Endothelial cell of umbilical vein (primary cell): ENCODE data around the gene FAM180B. TPM values are rescaled to one million over a fixed set of nuclear protein-coding genes. Genes with fewer than 3 reads are reported as not detected.

ENCODE experiments used
- BruUV-seq: library from RNA; stranded (reverse); fragments of 400-500 nt; replicated peaks from 2 replicates; lab custom pipeline; 2021; lab: Mats Ljungman, UMichigan
- CTCF ChIA-PET: fragments of 300-600, 350-600 bp; sonication (Branson Sonifier 250); formaldehyde crosslinking; loops from one replicate; lab custom pipeline; 2021; ENCODE audit warnings: antibody characterized with exemption, inconsistent platforms; lab: Charles Lee
- POLR2A ChIA-PET: fragments of 300-600, 350-600 bp; sonication (Branson Sonifier 250); formaldehyde crosslinking; loops from one replicate; lab custom pipeline; 2021; ENCODE audit warnings: antibody characterized with exemption, inconsistent platforms; lab: Charles Lee
- DNase-seq: peaks from one replicate; pipeline ENCODE4 v3.0.0-alpha.2; 2011; ENCODE audit warnings: low read depth, low spot score
- FAIRE-seq: peaks from 2 replicates; lab custom pipeline; 2011; peaks lifted over from hg19 to GRCh38; lab: Jason Lieb, UNC
- H2AFZ ChIP-seq: 2 replicates; pipeline ENCODE4 v1.6.0; 2012; ENCODE audit warnings: low read depth, low read length, control low read depth, inconsistent platforms
- H3K27ac ChIP-seq: 2 replicates; pipeline ENCODE4 v1.5.1; 2011; ENCODE audit warnings: low read depth, mild to moderate bottlenecking, control low read depth, low read length, moderate library complexity; ENCODE audit not compliant: insufficient read depth
- H3K27me3 ChIP-seq, 2 experiments: 2 replicates each; pipeline versions ENCODE4 v1.6.0 to v1.6.1; 2011; ENCODE audit warnings: low read length in 2 of 2, mixed read lengths in 1 of 2; ENCODE audit not compliant: control insufficient read depth in 2 of 2, insufficient read depth in 2 of 2
- H3K36me3 ChIP-seq, 2 experiments: 2 replicates in 1 of 2; 3 replicates in 1 of 2; pipeline ENCODE4 v1.5.1; 2011; ENCODE audit warnings: low read length in 2 of 2, mild to moderate bottlenecking in 1 of 2, moderate library complexity in 1 of 2; ENCODE audit not compliant: control insufficient read depth in 2 of 2, insufficient read depth in 2 of 2; ENCODE audit errors: extremely low read depth in 1 of 2
- H3K4me1 ChIP-seq: 3 replicates; pipeline ENCODE4 v1.5.1; 2011; ENCODE audit warnings: mild to moderate bottlenecking, low read length; ENCODE audit not compliant: control insufficient read depth, insufficient read depth; ENCODE audit errors: extremely low read depth
- H3K4me2 ChIP-seq: 2 replicates; pipeline ENCODE4 v1.6.1; 2011; ENCODE audit warnings: low read length, control low read depth, mixed read lengths; ENCODE audit not compliant: insufficient read depth
- H3K4me3 ChIP-seq, 3 experiments: fragments of 200-600 bp in 1 of 3; sonication (generic), shearing (Covaris generic) in 1 of 3; replicated peaks in 1 of 3; 2 replicates each; pipeline ENCODE4 v1.5.1; 2011 to 2016; ENCODE audit warnings: control low read depth in 3 of 3, low read length in 3 of 3, mild to moderate bottlenecking in 2 of 3, inconsistent platforms in 1 of 3, low read depth in 1 of 3, moderate library complexity in 1 of 3; ENCODE audit not compliant: insufficient read depth in 1 of 3
- H3K79me2 ChIP-seq: 2 replicates; pipeline ENCODE4 v1.6.0; 2012; ENCODE audit warnings: low read length, inconsistent platforms; ENCODE audit not compliant: control insufficient read depth, insufficient read depth
- H3K9ac ChIP-seq: replicated peaks from 2 replicates; pipeline ENCODE3; 2011; ENCODE audit warnings: low read length, control low read depth; ENCODE audit not compliant: insufficient read depth; ENCODE audit errors: extremely low read depth
- H3K9me1 ChIP-seq: replicated peaks from 3 replicates; pipeline ENCODE4 v1.6.0; 2011; ENCODE audit warnings: mild to moderate bottlenecking, low read length; ENCODE audit not compliant: control insufficient read depth, insufficient read depth; ENCODE audit errors: extremely low read depth
- H3K9me3 ChIP-seq: replicated peaks from 2 replicates; pipeline ENCODE4 v1.5.1; 2012; ENCODE audit warnings: low read length, inconsistent platforms; ENCODE audit not compliant: control insufficient read depth, insufficient read depth
- H4K20me1 ChIP-seq: replicated peaks from 2 replicates; pipeline ENCODE3; 2011; ENCODE audit warnings: mild to moderate bottlenecking, low read length; ENCODE audit not compliant: control insufficient read depth, insufficient read depth; ENCODE audit errors: extremely low read depth
- CTCF ChIP-seq, 2 donors: IDR thresholded peaks; 1 replicate in 1 of 2; 2 replicates in 1 of 2; pipeline ENCODE4 v1.5.1; 2011; ENCODE audit warnings: low read length in 2 of 2, mild to moderate bottlenecking in 2 of 2, moderate library complexity in 2 of 2, control low read depth in 1 of 2, inconsistent platforms in 1 of 2, low read depth in 1 of 2; ENCODE audit not compliant: insufficient read depth in 1 of 2; ENCODE audit errors: extremely low read depth in 1 of 2
- EZH2 ChIP-seq: IDR thresholded peaks from 2 replicates; pipeline ENCODE4 v1.6.1; 2012; ENCODE audit warnings: borderline replicate concordance, low read depth, mild to moderate bottlenecking, moderate library complexity, low read length, inconsistent platforms; ENCODE audit not compliant: severe bottlenecking
- FOS ChIP-seq: IDR thresholded peaks from 2 replicates; pipeline ENCODE4 v1.6.1; 2011; ENCODE audit warnings: mild to moderate bottlenecking, low read length, moderate library complexity, borderline replicate concordance; ENCODE audit not compliant: insufficient read depth
- GATA2 ChIP-seq: IDR thresholded peaks from 2 replicates; pipeline ENCODE4 v1.7.0; 2011; ENCODE audit warnings: low read depth, mild to moderate bottlenecking, moderate library complexity, mixed read lengths, low read length; ENCODE audit not compliant: insufficient read length, insufficient read depth
- JUN ChIP-seq: IDR thresholded peaks from 2 replicates; pipeline ENCODE4 v1.6.1; 2011; ENCODE audit warnings: borderline replicate concordance, low read depth; ENCODE audit not compliant: insufficient read length, insufficient read depth
- MAX ChIP-seq: IDR thresholded peaks from 2 replicates; pipeline ENCODE4 v1.6.1; 2011; ENCODE audit not compliant: insufficient read depth, insufficient read length
- MYC ChIP-seq: IDR thresholded peaks from one replicate; pipeline ENCODE4 v1.6.1; 2011; ENCODE audit warnings: mild to moderate bottlenecking, low read depth, low read length
- POLR2A ChIP-seq: IDR thresholded peaks from 2 replicates; pipeline ENCODE4 v1.6.1; 2012; ENCODE audit warnings: low read depth, mild to moderate bottlenecking, control low read depth, low read length
- POLR2AphosphoS5 ChIP-seq: IDR thresholded peaks from 2 replicates; pipeline ENCODE4 v1.6.1; 2012; ENCODE audit warnings: low read depth, mild to moderate bottlenecking, control low read depth, low read length, moderate library complexity; ENCODE audit not compliant: insufficient read depth
- dilution Hi-C: fragments of 300-500 bp; cut with MboI; formaldehyde crosslinking; loops from one replicate; pipeline ENCODE4 v1.15.0; 2019; ENCODE audit warnings: low sequenced_read_pairs; ENCODE audit not compliant: extremely low pct_ligation_motif_present
- intact Hi-C: fragments of 100-400 bp; cut with micrococcal nuclease; formaldehyde crosslinking; loops from one replicate; pipeline ENCODE4 v1.10.0; 2022
- polyA plus RNA-seq, 4 experiments: library from polyadenylated mRNA; depleted of rRNA in 3 of 4; stranded (reverse) in 3 of 4; unstranded in 1 of 4; fragments of >200 nt; gene quantifications; 2 replicates each; pipeline versions ENCODE4 v1.2.1 to v1.2.3, GENCODE V29; 2011 to 2012; ENCODE audit warnings: missing spikeins in 1 of 4
- total RNA-seq: library from RNA; stranded (reverse); gene quantifications from 2 replicates; pipeline ENCODE4 v1.2.3, GENCODE V29; 2021

The FAM180B gene
- total and polyA plus RNA-seq, 2 donors (not counting 3 experiments of a cell fraction or from before 2014, with no cell fraction given): not detected

GRCh38 chr11:47552056-47552565, 34.4 kb upstream of the FAM180B start:
- intact Hi-C loops: loop anchor here (2.0 to 5.0 kb wide), 2 partner anchors 13 to 145 kb away; partner anchors contain the start of gene SLC39A13
- peaks cover 8% of the 10 kb centered on the region for H4K20me1 ChIP-seq
- H3K79me2 ChIP-seq: peaks cover 57% of the 10 kb centered on the region
- DNase-seq: peak; percentile 48
- no peaks in the 10 kb centered on the region for H3K27me3 ChIP-seq
- H3K4me3 ChIP-seq: peak overlapping the region; percentile 69 to 75 (median 74)
- no peaks in the 10 kb centered on the region for H3K9me3 ChIP-seq
- H3K9me1 ChIP-seq: no peaks in the 10 kb centered on the region
- ChIA-PET CTCF (interaction anchor here (0.9 to 4.2 kb wide), 12 partner anchors 9 to 178 kb away, joined by 3 to 41 read pairs (median 5); partner anchors contain the start of gene PTPMT1), POLR2A (interaction anchor here (0.7 to 1.8 kb wide), 3 partner anchors 11 to 1011 kb away, joined by 5 to 6 read pairs (median 5); no protein-coding TSS in a partner anchor)
- H3K27ac ChIP-seq: peak overlapping the region; percentile 33
- peak; percentile 65 for FAIRE-seq
- dilution Hi-C loops: no loop called here
- H2AFZ ChIP-seq: peak overlapping the region; percentile 23
- H3K4me2 ChIP-seq: peak overlapping the region; percentile 59
- no TSS peak for BruUV-seq
- H3K9ac ChIP-seq: peak overlapping the region; percentile 81
- peaks cover 9% of the 10 kb centered on the region for H3K4me1 ChIP-seq
- TF ChIP-seq POLR2AphosphoS5 (no peak), POLR2A (no peak), GATA2 (no peak), JUN (no peak), CTCF (IDR thresholded peaks at IDR 0.05; ENCODE audit: extremely low read depth in 1 of 2, insufficient read depth in 1 of 2, low read depth in 1 of 2, low read length in 2 of 2) (no peak), EZH2 (no peak), MYC (no peak), FOS (no peak), MAX (no peak)
- H3K36me3 ChIP-seq: no peaks in the 10 kb centered on the region
